Activated B cell treated with CpG ODN at 0.5 μM for 24 hours (primary cell): Measurements from ENCODE around the gene CNPY3. TPM values are rescaled to one million over a fixed set of nuclear protein-coding genes. Genes with fewer than 3 reads are reported as not detected.

Experiments
- ATAC-seq: fragments of 200-7000 bp; cut with Tn5 transposase; one replicate; pipeline ENCODE4 v1.10.0; 2021; ENCODE audit warnings: low read depth, mild to moderate bottlenecking, moderate library complexity
- CTCF ChIA-PET: fragments of 350-600 bp; sonication (Branson Sonifier 250); formaldehyde crosslinking; loops from one replicate; lab custom pipeline; 2021; ENCODE audit warnings: antibody characterized with exemption; lab: Charles Lee
- POLR2A ChIA-PET: fragments of 350-600 bp; sonication (Branson Sonifier 250); formaldehyde crosslinking; loops from one replicate; lab custom pipeline; 2021; ENCODE audit warnings: antibody characterized with exemption; lab: Charles Lee
- DNase-seq: peaks from one replicate; pipeline ENCODE4 v3.0.0; 2022
- H3K27ac Mint-ChIP-seq: one replicate; pipeline ENCODE4 v1.8.0; 2020; ENCODE audit warnings: mixed read lengths
- H3K27me3 Mint-ChIP-seq: one replicate; pipeline ENCODE4 v1.8.0; 2021; ENCODE audit warnings: mixed read lengths
- H3K36me3 Mint-ChIP-seq: one replicate; pipeline ENCODE4 v1.8.0; 2021; ENCODE audit warnings: low read depth, mixed read lengths
- H3K4me1 Mint-ChIP-seq: one replicate; pipeline ENCODE4 v1.8.0; 2021; ENCODE audit warnings: mixed read lengths
- H3K4me3 Mint-ChIP-seq: one replicate; pipeline ENCODE4 v1.8.0; 2020; ENCODE audit warnings: mild to moderate bottlenecking, mixed read lengths
- H3K9me3 Mint-ChIP-seq: one replicate; pipeline ENCODE4 v1.8.0; 2020; ENCODE audit warnings: mixed read lengths
- CTCF ChIP-seq: fragments of 200-600 bp; IDR thresholded peaks from one replicate; pipeline ENCODE4 v1.8.0; 2022; ENCODE audit warnings: antibody characterized with exemption, mild to moderate bottlenecking
- intact Hi-C: fragments of 100-400 bp; cut with micrococcal nuclease; formaldehyde crosslinking; loops from one replicate; pipeline ENCODE4 v1.15.1; 2024
- total RNA-seq: library from RNA; stranded (reverse); gene quantifications from 2 replicates; pipeline ENCODE4 v1.2.3, GENCODE V29; 2022

CNPY3 gene
- total RNA-seq, 1 donor from 2014 or later, result 121 TPM

GRCh38 chr6:42937548-42938427, 8.5 kb downstream of the CNPY3 start:
- ChIA-PET CTCF (interaction anchor here (0.6 kb wide), 1 partner anchor 24 kb away, joined by 3 read pairs; no protein-coding TSS in a partner anchor), POLR2A (interaction anchor here (0.5 to 3.1 kb wide), 4 partner anchors 8 to 57 kb away, joined by 3 to 23 read pairs (median 5); partner anchors contain the start of gene CNPY3)
- ATAC-seq, result no peak
- Mint-ChIP-seq H3K27me3 (no peaks in the 10 kb centered on the region), H3K4me3 (no peak overlapping the region), H3K9me3 (no peaks in the 10 kb centered on the region), H3K27ac (no peak overlapping the region), H3K4me1 (peaks cover 41% of the 10 kb centered on the region), H3K36me3 (peaks cover 90% of the 10 kb centered on the region)
- TF ChIP-seq CTCF, result no peak
- intact Hi-C loops, result no loop called here
- DNase-seq, result no peak

GRCh38 chr6:42938428-42938796, 9.1 kb downstream of the CNPY3 start:
- Mint-ChIP-seq H3K27me3 (no peaks in the 10 kb centered on the region), H3K4me3 (no peak overlapping the region), H3K4me1 (peaks cover 35% of the 10 kb centered on the region), H3K9me3 (no peaks in the 10 kb centered on the region), H3K27ac (no peak overlapping the region), H3K36me3 (peaks cover 88% of the 10 kb centered on the region)
- POLR2A ChIA-PET, result interaction anchor here (0.8 to 3.1 kb wide), 2 partner anchors 9 to 43 kb away, joined by 3 to 23 read pairs; partner anchors contain the start of gene CNPY3
- CTCF ChIA-PET, result no interaction called here
- TF ChIP-seq CTCF, result no peak
- no peak for DNase-seq
- intact Hi-C loops, result no loop called here
- ATAC-seq, result no peak

- H3K4me3 Mint-ChIP-seq, result no peak overlapping the region
- peaks cover 28% of the 10 kb centered on the region for H3K4me1 Mint-ChIP-seq
- TF ChIP-seq CTCF, result no peak
- ATAC-seq (no peak), DNase-seq (no peak)
- H3K27ac Mint-ChIP-seq, result no peak overlapping the region
- intact Hi-C loops, result no loop called here
- H3K36me3 Mint-ChIP-seq, result peaks cover 89% of the 10 kb centered on the region
- H3K27me3 Mint-ChIP-seq, result no peaks in the 10 kb centered on the region
- POLR2A ChIA-PET, result interaction anchor here (0.8 to 3.2 kb wide), 3 partner anchors 10 to 42 kb away, joined by 3 to 23 read pairs (median 12); partner anchors contain the start of genes CNPY3 and PEX6
- CTCF ChIA-PET, result no interaction called here
- H3K9me3 Mint-ChIP-seq, result no peaks in the 10 kb centered on the region
Observed at GRCh38 chr6:42938987-42939809, 9.9 kb downstream of the CNPY3 start.

GRCh38 chr6:42939810-42940167, 10.5 kb downstream of the CNPY3 start:
- ChIA-PET POLR2A (interaction anchor here (1.3 to 3.2 kb wide), 3 partner anchors 10 to 40 kb away, joined by 4 to 23 read pairs (median 12); partner anchors contain the start of genes CNPY3 and PEX6), CTCF (no interaction called here)
- intact Hi-C loops, result no loop called here
- TF ChIP-seq CTCF, result no peak
- Mint-ChIP-seq H3K9me3 (no peaks in the 10 kb centered on the region), H3K27ac (no peak overlapping the region), H3K4me3 (no peak overlapping the region), H3K36me3 (peaks cover 89% of the 10 kb centered on the region), H3K27me3 (no peaks in the 10 kb centered on the region), H3K4me1 (peaks cover 22% of the 10 kb centered on the region)
- ATAC-seq (no peak), DNase-seq (no peak)
